GM12874 (cell line): ENCODE measurements around the gene ITGA6.

Experiments
- CTCF ChIP-seq: IDR thresholded peaks from 2 replicates; pipeline ENCODE4 v1.5.1; 2011; ENCODE audit warnings: low read depth, mild to moderate bottlenecking, control low read depth, low read length, moderate library complexity; ENCODE audit not compliant: insufficient read depth

Gene ITGA6

GRCh38 chr2:172416447-172417058 lies 10.8 kb upstream of the ITGA6 start:
- no peak for TF ChIP-seq CTCF

- no peak for TF ChIP-seq CTCF
Observed at GRCh38 chr2:172420216-172420615, 7.2 kb upstream of the ITGA6 start.

GRCh38 chr2:172423160-172423559 lies 4.2 kb upstream of the ITGA6 start:
- no peak for TF ChIP-seq CTCF

GRCh38 chr2:172425336-172425735 lies 2.0 kb upstream of the ITGA6 start:
- TF ChIP-seq CTCF: no peak

- TF ChIP-seq CTCF: no peak
Observed at GRCh38 chr2:172426635-172427255, 641 bp upstream of the ITGA6 start.

- no peak for TF ChIP-seq CTCF
Observed at GRCh38 chr2:172427990-172428831, 825 bp downstream of the ITGA6 start.

GRCh38 chr2:172428832-172429210 lies 1.4 kb downstream of the ITGA6 start:
- TF ChIP-seq CTCF: no peak
